HG03565 (cell line): Measurements from ENCODE around the gene ISL2.

Experiments used
- ATAC-seq: cut with Tn5 transposase; IDR thresholded peaks from one replicate; pipeline ENCODE4 v1.9.1; 2021; ENCODE audit warnings: mild to moderate bottlenecking, moderate library complexity; ENCODE audit not compliant: unreplicated experiment

ISL2 gene

GRCh38 chr15:76368122-76368621 lies 31.6 kb downstream of the ISL2 start:
- no peak for ATAC-seq

GRCh38 chr15:76376029-76376428 lies 39.5 kb downstream of the ISL2 start:
- no peak for ATAC-seq

GRCh38 chr15:76376816-76377215 lies 40.2 kb downstream of the ISL2 start:
- ATAC-seq: no peak

- ATAC-seq: no peak
These were observed 40.6 kb downstream of the ISL2 start for GRCh38 chr15:76377217-76377616.

GRCh38 chr15:76377751-76378150 lies 41.2 kb downstream of the ISL2 start:
- no peak for ATAC-seq

GRCh38 chr15:76378691-76379090 lies 42.1 kb downstream of the ISL2 start:
- ATAC-seq: no peak

GRCh38 chr15:76380249-76380648 lies 43.7 kb downstream of the ISL2 start:
- ATAC-seq: no peak

GRCh38 chr15:76381366-76381765 lies 44.8 kb downstream of the ISL2 start:
- no peak for ATAC-seq

GRCh38 chr15:76382987-76383728 lies 46.6 kb downstream of the ISL2 start:
- ATAC-seq: no peak

- no peak for ATAC-seq
These were observed 47.8 kb downstream of the ISL2 start for GRCh38 chr15:76384409-76384808.

GRCh38 chr15:76386178-76386577 lies 49.6 kb downstream of the ISL2 start:
- no peak for ATAC-seq

GRCh38 chr15:76386926-76387325 lies 50.4 kb downstream of the ISL2 start:
- no peak for ATAC-seq

- no peak for ATAC-seq
These were observed 54.0 kb downstream of the ISL2 start for GRCh38 chr15:76390571-76390970.

GRCh38 chr15:76391309-76391708 lies 54.7 kb downstream of the ISL2 start:
- no peak for ATAC-seq

GRCh38 chr15:76391847-76392246 lies 55.3 kb downstream of the ISL2 start:
- no peak for ATAC-seq
